Measurements from ENCODE around the gene CD80. TPM values are rescaled to one million over a fixed set of nuclear protein-coding genes. Genes with fewer than 3 reads are reported as not detected.
A peak's percentile ranks its signal among the peaks of the same experiment; 100 is the strongest.

CD80 gene
- total and polyA plus RNA-seq, 2 of the 8 experiments (the other 6 are each of a cell fraction or from before 2014, with no cell fraction given), result 0.11 TPM; not detected in 1

- TF ChIP-seq TBP (IDR thresholded peaks at IDR 0.05; ENCODE audit: low read depth, low read length) (peak; percentile 40; the same call in 1 of the 2 replicates), MAX (IDR thresholded peaks at IDR 0.05) (peak; percentile 88), GTF2F1 (IDR thresholded peaks at IDR 0.05; ENCODE audit: borderline replicate concordance, low read depth, low read length) (no peak), SAP30 (IDR thresholded peaks at IDR 0.05; ENCODE audit: insufficient read depth, insufficient replicate concordance, low read length) (no peak), POLR2AphosphoS5 (IDR thresholded peaks at IDR 0.05; ENCODE audit: low read depth, low read length) (peak; percentile 51; the same call in 1 of the 2 replicates), E2F6 (IDR thresholded peaks at IDR 0.05) (peak; percentile 69), TAF7 (optimal IDR thresholded peaks at IDR 0.05; ENCODE audit: borderline replicate concordance, low read depth, low read length) (peak; percentile 50), USF2 (IDR thresholded peaks at IDR 0.05; ENCODE audit: low read length) (no peak), KDM4A (IDR thresholded peaks at IDR 0.05; ENCODE audit: low read depth, low read length, severe bottlenecking) (peak; percentile 88), HDAC2 (IDR thresholded peaks at IDR 0.05; ENCODE audit: borderline replicate concordance in 1 of 2, low read depth in 2 of 2, low read length in 2 of 2) (peak; percentile 34 to 74; a peak in 2 of 4 replicates), BACH1 (IDR thresholded peaks at IDR 0.05; ENCODE audit: low read length) (peak; percentile 16; the same call in 1 of the 2 replicates), POLR2A (IDR thresholded peaks at IDR 0.05; ENCODE audit: control extremely low read depth in 1 of 2, low read depth in 2 of 2, low read length in 2 of 2) (peak; percentile 60 to 64), EGR1 (IDR thresholded peaks at IDR 0.05; ENCODE audit: borderline replicate concordance, low read depth, low read length) (no peak), ASH2L (IDR thresholded peaks at IDR 0.05; ENCODE audit: low read length) (peak; percentile 91), EZH2 (IDR thresholded peaks at IDR 0.05; ENCODE audit: low read depth, low read length, severe bottlenecking) (peak; percentile 39), PHF8 (conservative IDR thresholded peaks at IDR 0.05; ENCODE audit: low read depth, low read length) (peak; percentile 89)
Observed at GRCh38 chr3:119579366-119580066, 20.1 kb upstream of the CD80 start, which contains the start of gene ADPRH (continued).
